ENCODE data around the gene HPSE2. TPM values are rescaled to one million over a fixed set of nuclear protein-coding genes. Genes with fewer than 3 reads are reported as not detected.

Gene HPSE2
- total and polyA plus RNA-seq, 2 experiments from 2014 or later, result 0.10 to 0.24 TPM

DNA sequence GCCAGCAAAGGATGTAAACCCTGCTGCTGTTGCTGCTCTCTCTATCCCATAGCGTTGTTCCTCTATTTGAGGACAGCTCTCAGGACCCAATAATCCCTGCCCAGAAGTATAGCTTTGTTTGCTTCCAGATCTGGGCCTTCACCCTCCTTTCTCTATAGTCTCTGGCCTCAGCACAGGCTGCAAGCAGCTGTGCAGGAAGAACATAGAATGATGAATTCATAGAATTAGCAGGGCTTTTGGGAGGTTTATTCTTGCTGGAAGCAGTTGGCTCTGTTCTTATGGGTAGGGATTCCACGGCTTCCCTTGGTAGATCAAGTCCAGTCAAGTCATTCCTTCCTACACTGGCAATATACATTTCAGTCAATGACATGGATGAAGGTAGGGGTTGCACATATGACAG lies 354.7 kb downstream of the HPSE2 start:
- Histone ChIP-seq H3F3A (replicated peaks; ENCODE audit: low read depth) (no peaks in the 10 kb centered on the region), H3K4me1 (ENCODE audit: insufficient read depth) (no peaks in the 10 kb centered on the region), H3K27ac (ENCODE audit: low read depth) (no peak overlapping the region), H3K27me3 (ENCODE audit: insufficient read depth) (no peaks in the 10 kb centered on the region), H3K4me2 (no peak overlapping the region), H3K9me2 (ENCODE audit: insufficient read depth) (no peaks in the 10 kb centered on the region), H2AFZ (no peak overlapping the region), H3K36me3 (ENCODE audit: insufficient read depth) (no peaks in the 10 kb centered on the region), H3K4me3 (no peak overlapping the region), H3K79me2 (replicated peaks; ENCODE audit: insufficient read depth) (no peaks in the 10 kb centered on the region), H4K20me1 (replicated peaks; ENCODE audit: insufficient read depth) (no peaks in the 10 kb centered on the region)
- DNase-seq (ENCODE audit: low spot score), result no peak
- no peaks in the 10 kb centered on the region for H3K9me3 Mint-ChIP-seq
- no peak for TF ChIP-seq JUNB (IDR thresholded peaks at IDR 0.05; ENCODE audit: unreplicated experiment)
- TF ChIP-seq CREB1 (CRISPR knock-in tag; IDR thresholded peaks at IDR 0.05; ENCODE audit: low read depth), result no peak
- TF ChIP-seq, protein P1, sequence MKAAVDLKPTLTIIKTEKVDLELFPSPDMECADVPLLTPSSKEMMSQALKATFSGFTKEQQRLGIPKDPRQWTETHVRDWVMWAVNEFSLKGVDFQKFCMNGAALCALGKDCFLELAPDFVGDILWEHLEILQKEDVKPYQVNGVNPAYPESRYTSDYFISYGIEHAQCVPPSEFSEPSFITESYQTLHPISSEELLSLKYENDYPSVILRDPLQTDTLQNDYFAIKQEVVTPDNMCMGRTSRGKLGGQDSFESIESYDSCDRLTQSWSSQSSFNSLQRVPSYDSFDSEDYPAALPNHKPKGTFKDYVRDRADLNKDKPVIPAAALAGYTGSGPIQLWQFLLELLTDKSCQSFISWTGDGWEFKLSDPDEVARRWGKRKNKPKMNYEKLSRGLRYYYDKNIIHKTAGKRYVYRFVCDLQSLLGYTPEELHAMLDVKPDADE (IDR thresholded peaks at IDR 0.05), result no peak
- TF ChIP-seq ZNF331 (CRISPR knock-in tag; IDR thresholded peaks at IDR 0.05; ENCODE audit: low read depth), result no peak
- TF ChIP-seq EZH2phosphoT487 (IDR thresholded peaks at IDR 0.05; ENCODE audit: unreplicated experiment), result no peak
- H3K36me3 Mint-ChIP-seq (ENCODE audit: low read depth), result no peaks in the 10 kb centered on the region
- no peaks in the 10 kb centered on the region for H3K27me3 Mint-ChIP-seq (ENCODE audit: insufficient read depth, low read depth, poor library complexity)
- H3K4me3 Mint-ChIP-seq, result no peak overlapping the region
- ATAC-seq, result no peak
- H3K4me1 Mint-ChIP-seq, result no peaks in the 10 kb centered on the region; the same call in 2 of the 3 replicates
- no peak overlapping the region for H3K27ac Mint-ChIP-seq

DNA sequence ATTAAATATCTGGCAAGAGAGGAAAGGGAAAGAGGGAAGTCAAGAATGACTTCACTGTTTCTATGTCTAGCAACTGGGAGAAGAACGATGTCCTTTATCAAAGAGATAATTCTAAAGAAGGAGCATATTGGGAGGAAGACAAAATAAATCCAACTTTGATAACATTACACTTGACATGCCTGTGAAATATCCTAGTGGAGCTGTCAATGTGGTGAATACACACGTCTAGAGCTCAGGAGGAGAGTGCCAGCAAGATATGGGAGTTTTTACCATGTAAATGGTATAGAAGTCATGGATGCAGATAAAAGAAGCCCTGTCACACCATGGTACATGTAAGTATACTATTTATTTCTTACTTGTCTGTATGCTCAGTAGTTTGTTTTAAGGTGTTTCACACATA lies 356.7 kb downstream of the HPSE2 start:
- H3K4me3 Mint-ChIP-seq, result no peak overlapping the region
- no peaks in the 10 kb centered on the region for H3F3A ChIP-seq (replicated peaks; ENCODE audit: low read depth)
- H3K9me2 ChIP-seq (ENCODE audit: insufficient read depth), result no peaks in the 10 kb centered on the region
- H3K4me1 ChIP-seq (ENCODE audit: insufficient read depth), result no peaks in the 10 kb centered on the region
- H3K4me1 Mint-ChIP-seq, result no peaks in the 10 kb centered on the region; the same call in 2 of the 3 replicates
- no peaks in the 10 kb centered on the region for H4K20me1 ChIP-seq (replicated peaks; ENCODE audit: insufficient read depth)
- no peak overlapping the region for H3K27ac Mint-ChIP-seq
- no peak overlapping the region for H3K27ac ChIP-seq (ENCODE audit: low read depth)
- H3K27me3 Mint-ChIP-seq (ENCODE audit: insufficient read depth, low read depth, poor library complexity), result no peaks in the 10 kb centered on the region
- no peak for DNase-seq (ENCODE audit: low spot score)
- H3K27me3 ChIP-seq (ENCODE audit: insufficient read depth), result no peaks in the 10 kb centered on the region
- no peaks in the 10 kb centered on the region for H3K36me3 ChIP-seq (ENCODE audit: insufficient read depth)
- no peaks in the 10 kb centered on the region for H3K79me2 ChIP-seq (replicated peaks; ENCODE audit: insufficient read depth)
- H3K9me3 Mint-ChIP-seq, result no peaks in the 10 kb centered on the region
- no peaks in the 10 kb centered on the region for H3K36me3 Mint-ChIP-seq (ENCODE audit: low read depth)
- ATAC-seq, result no peak
- H2AFZ ChIP-seq, result no peak overlapping the region
- no peak overlapping the region for H3K4me2 ChIP-seq
- no peak overlapping the region for H3K4me3 ChIP-seq
- TF ChIP-seq JUNB (IDR thresholded peaks at IDR 0.05; ENCODE audit: unreplicated experiment), result no peak
- TF ChIP-seq, protein P2, sequence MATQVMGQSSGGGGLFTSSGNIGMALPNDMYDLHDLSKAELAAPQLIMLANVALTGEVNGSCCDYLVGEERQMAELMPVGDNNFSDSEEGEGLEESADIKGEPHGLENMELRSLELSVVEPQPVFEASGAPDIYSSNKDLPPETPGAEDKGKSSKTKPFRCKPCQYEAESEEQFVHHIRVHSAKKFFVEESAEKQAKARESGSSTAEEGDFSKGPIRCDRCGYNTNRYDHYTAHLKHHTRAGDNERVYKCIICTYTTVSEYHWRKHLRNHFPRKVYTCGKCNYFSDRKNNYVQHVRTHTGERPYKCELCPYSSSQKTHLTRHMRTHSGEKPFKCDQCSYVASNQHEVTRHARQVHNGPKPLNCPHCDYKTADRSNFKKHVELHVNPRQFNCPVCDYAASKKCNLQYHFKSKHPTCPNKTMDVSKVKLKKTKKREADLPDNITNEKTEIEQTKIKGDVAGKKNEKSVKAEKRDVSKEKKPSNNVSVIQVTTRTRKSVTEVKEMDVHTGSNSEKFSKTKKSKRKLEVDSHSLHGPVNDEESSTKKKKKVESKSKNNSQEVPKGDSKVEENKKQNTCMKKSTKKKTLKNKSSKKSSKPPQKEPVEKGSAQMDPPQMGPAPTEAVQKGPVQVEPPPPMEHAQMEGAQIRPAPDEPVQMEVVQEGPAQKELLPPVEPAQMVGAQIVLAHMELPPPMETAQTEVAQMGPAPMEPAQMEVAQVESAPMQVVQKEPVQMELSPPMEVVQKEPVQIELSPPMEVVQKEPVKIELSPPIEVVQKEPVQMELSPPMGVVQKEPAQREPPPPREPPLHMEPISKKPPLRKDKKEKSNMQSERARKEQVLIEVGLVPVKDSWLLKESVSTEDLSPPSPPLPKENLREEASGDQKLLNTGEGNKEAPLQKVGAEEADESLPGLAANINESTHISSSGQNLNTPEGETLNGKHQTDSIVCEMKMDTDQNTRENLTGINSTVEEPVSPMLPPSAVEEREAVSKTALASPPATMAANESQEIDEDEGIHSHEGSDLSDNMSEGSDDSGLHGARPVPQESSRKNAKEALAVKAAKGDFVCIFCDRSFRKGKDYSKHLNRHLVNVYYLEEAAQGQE (IDR thresholded peaks at IDR 0.05; ENCODE audit: unreplicated experiment), result no peak
- TF ChIP-seq, protein P3, sequence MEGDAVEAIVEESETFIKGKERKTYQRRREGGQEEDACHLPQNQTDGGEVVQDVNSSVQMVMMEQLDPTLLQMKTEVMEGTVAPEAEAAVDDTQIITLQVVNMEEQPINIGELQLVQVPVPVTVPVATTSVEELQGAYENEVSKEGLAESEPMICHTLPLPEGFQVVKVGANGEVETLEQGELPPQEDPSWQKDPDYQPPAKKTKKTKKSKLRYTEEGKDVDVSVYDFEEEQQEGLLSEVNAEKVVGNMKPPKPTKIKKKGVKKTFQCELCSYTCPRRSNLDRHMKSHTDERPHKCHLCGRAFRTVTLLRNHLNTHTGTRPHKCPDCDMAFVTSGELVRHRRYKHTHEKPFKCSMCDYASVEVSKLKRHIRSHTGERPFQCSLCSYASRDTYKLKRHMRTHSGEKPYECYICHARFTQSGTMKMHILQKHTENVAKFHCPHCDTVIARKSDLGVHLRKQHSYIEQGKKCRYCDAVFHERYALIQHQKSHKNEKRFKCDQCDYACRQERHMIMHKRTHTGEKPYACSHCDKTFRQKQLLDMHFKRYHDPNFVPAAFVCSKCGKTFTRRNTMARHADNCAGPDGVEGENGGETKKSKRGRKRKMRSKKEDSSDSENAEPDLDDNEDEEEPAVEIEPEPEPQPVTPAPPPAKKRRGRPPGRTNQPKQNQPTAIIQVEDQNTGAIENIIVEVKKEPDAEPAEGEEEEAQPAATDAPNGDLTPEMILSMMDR (conservative IDR thresholded peaks at IDR 0.05; ENCODE audit: low read depth in 2 of 2), result no peak
- no peak for TF ChIP-seq ZNF114 (CRISPR knock-in tag; IDR thresholded peaks at IDR 0.05)
- TF ChIP-seq NANOG (IDR thresholded peaks at IDR 0.05; ENCODE audit: borderline replicate concordance), result no peak
- TF ChIP-seq POLR2AphosphoS5 (IDR thresholded peaks at IDR 0.05; ENCODE audit: low read depth), result no peak
- no peak for TF ChIP-seq EZH2phosphoT487 (IDR thresholded peaks at IDR 0.05; ENCODE audit: unreplicated experiment)
- TF ChIP-seq STAT1 (IDR thresholded peaks at IDR 0.05; ENCODE audit: unreplicated experiment), result no peak

All from GM23338 (cell line).